GM21825 (cell line): ENCODE measurements around the gene CDO1.

ENCODE experiments used
- ATAC-seq: cut with Tn5 transposase; IDR thresholded peaks from one replicate; pipeline ENCODE4 v1.9.1; 2021; ENCODE audit warnings: mild to moderate bottlenecking, moderate library complexity; ENCODE audit not compliant: unreplicated experiment

CDO1 gene

GRCh38 chr5:115795700-115796099 lies 20.8 kb downstream of the CDO1 start:
- no peak for ATAC-seq

DNA sequence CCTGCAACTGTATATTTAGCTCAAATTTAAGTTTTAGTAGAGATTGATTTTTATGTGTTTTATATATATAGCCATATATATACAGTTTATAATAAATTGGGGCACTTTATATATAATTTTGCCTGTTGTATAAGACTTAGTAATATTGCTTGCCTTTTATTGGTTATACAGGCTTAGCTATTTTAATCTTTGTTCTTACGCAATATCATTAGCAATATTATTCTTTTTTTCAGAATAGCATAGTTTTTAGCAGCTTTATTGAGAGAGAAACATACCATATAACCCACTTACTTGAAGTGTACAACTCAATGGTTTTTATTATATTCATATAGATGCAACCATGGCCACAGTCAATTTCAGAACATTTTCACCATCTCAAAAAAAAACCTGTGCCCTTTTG lies 28.0 kb downstream of the CDO1 start:
- no peak for ATAC-seq

GRCh38 chr5:115787426-115787825 lies 29.0 kb downstream of the CDO1 start:
- no peak for ATAC-seq

DNA sequence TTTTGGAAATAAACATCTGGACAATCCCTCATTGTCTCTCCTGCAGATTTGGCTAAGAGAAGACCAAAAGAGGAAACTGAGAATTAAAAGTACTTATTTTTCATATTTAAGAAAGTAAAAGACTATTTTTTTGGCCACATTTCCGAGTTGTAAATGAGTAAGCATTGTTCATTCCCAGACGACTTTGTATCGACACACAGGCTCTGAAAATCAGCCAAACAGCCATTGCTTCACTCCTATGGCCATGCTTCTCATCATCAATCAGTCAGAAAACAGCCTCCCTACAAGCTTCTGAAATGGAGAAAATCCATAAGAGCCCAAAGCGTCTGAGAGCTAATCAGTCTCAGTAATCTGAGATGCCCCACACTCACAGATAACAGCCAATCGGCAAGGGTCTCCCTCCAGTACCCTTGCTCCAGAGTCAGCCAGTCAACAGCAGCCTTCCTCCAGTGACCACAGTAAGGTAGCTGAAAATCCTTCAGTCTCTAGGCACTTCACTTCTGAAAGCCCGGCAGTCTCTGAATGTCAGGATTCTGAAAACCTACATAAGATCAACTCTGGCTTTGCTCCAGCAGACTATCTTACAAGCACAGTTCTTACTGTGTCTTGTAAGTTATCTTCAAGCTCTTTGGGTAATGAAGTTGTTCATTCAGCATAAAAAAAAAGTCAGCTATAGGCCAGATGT lies 30.9 kb downstream of the CDO1 start:
- ATAC-seq, result no peak

DNA sequence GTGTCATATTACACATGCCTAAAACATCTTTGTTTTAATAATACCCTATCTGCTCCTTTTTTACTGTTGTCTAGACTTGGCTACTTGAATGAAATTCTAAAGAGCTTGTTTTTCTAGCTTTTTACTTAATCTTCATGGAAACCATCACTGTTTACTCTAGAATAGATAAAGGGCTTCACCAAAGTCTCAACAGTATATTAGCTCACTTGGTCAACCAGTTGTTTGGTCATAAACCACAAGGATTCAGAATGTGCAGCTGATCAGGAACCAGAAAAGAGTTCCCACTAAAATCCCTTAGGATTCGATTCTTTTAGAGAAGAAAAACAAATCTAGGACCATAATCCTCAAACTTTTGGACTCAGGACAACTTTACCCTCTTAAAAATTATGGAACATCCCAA lies 38.0 kb downstream of the CDO1 start:
- ATAC-seq, result no peak

DNA sequence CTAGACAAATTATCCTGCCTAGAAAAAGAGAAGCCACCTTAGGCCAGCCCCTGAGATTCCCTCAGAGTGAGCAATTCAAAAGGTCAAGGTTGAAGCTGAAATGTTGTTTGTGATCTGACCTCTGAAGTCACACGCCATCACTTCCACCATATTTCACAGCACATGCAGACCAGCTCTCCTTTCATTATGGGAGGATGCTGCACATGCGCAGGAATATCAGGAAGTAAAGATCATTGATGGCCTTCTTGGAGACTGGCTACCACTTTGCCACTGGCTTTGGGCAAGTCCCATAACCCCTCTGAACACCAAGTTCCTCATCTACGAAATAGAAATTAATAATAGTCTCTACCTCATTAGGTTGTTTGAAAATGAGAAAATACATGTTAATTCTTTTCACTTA lies 39.5 kb downstream of the CDO1 start:
- ATAC-seq, result no peak

GRCh38 chr5:115775999-115776398 lies 40.5 kb downstream of the CDO1 start:
- no peak for ATAC-seq

GRCh38 chr5:115774684-115775083 lies 41.8 kb downstream of the CDO1 start:
- ATAC-seq, result no peak

- no peak for ATAC-seq
Observed at GRCh38 chr5:115772731-115773475, 43.6 kb downstream of the CDO1 start.

GRCh38 chr5:115770466-115770865 lies 46.0 kb downstream of the CDO1 start:
- no peak for ATAC-seq

DNA sequence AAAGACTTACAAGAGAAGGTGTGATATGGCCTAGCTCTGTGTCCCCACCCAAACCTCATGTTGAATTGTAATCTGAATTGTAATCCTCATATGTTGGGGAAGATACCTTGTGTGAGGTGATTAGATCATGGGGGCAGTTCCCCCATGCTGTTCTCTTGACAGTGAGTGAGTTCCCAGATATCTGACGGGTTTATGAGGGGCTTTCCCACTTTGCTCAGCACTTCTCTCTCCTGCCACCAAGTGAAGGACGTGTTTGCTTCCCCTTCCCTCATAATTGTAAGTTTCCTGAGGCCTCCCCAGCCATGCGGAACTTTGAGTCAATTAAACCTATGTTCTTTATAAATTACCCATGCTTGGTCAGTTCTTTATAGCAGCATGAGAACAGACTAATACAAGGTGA lies 49.0 kb downstream of the CDO1 start:
- ATAC-seq, result no peak

DNA sequence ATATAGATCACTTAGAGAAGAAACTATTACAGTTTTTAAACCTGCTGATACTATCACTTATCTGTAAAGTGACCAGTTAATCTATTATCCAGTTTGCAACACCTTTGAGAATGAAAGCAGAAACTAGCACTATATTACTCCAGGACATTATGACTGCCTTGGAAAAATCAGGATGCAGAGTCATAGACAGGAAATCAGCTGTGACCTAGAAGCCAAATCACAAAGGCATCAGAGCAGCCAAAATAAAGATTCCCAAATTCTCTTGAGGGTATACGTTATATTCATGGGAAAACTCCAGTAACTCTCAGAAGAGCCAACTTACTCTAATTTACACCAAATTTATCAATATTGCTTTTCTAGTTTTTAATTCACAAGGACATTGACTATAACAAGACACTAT lies 49.9 kb downstream of the CDO1 start:
- ATAC-seq, result no peak

- peak; percentile 70 for ATAC-seq
Observed at GRCh38 chr5:115758356-115758755, 58.1 kb downstream of the CDO1 start.

DNA sequence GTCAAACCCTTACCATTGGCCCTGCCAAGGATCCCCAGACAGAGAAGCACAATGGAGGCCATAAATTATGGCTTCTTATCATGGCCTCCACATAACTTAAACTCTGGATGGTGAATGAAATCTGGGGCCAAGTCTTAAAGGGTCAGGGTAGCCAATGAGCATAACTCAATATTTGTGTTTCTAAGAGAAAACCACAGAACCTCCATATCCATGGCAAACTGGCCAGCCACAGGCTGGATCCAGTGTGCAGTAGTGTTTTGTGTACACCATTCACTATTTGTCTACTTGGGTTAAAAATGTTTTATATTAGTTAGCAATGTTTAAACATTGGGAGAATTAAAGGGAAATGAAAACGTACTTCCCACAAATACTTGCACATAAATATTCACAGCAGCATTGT lies 60.8 kb downstream of the CDO1 start:
- ATAC-seq, result no peak
